ENCODE measurements around the gene ATG101.

ATG101 gene

DNA sequence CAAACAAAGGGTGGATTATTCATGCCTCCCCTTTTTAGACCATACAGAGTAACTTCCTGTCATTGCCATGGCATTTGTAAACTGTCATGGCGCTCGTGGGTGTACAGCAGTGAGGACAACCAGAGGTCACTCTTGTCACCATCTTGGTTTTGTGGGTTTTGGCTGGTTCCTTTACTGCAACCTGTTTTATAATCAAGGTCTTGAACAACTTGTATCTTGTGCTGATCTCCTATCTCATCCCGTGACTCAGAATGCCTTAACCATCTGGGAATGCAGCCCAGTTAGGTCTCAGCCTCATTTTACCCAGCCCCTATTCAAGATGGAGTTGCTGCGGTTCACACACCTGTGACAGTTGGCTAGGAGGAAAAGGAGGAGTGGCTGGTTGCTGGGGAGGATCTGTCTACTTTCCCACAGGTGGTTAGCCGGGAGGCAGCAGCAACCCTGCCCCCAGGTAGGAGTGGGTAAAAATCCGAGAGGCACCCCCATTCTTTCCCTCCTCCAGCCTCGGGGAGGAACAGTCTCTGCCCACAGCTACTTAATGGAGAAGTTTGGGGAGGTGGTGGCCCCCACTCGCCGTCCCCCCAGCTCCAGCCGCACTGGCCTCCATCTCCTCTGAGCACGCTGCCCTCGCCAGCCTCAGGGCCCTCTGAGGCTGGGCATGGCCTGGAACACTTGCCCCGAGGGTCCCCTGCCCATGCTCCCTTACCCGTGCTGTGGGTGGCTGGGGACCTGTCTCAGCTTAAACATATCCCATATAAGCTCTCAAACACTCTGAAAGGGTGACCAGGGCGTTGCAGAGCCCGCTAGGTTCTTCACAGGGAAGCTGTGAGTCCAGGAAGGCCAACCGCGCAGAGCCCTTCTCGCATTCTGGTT, 51.4 kb downstream of the ATG101 start:
- no peak overlapping the region for H3K4me2 ChIP-seq (ENCODE audit: low read length)
- H2AK5ac ChIP-seq (ENCODE audit: low read length) = no peak overlapping the region
- H2AFZ ChIP-seq (ENCODE audit: insufficient read depth, low read length, poor library complexity) = no peak overlapping the region
- H2BK5ac ChIP-seq (ENCODE audit: low read depth, low read length, poor library complexity) = no peak overlapping the region
- H3K4ac ChIP-seq (ENCODE audit: low read depth, low read length) = no peak overlapping the region
- H3K27ac ChIP-seq (ENCODE audit: low read depth, low read length) = no peak overlapping the region
- H3K36me3 ChIP-seq (ENCODE audit: control insufficient read depth in 1 of 2, insufficient read depth in 2 of 2, low read length in 2 of 2) = no peaks in the 10 kb centered on the region
- no peak overlapping the region for H2BK12ac ChIP-seq (ENCODE audit: low read length)
- peak in 1 of 2 donors; percentile 5 for DNase-seq
- H2BK120ac ChIP-seq (ENCODE audit: insufficient read depth, low read length, poor library complexity) = no peak overlapping the region
- H3K14ac ChIP-seq (ENCODE audit: low read length) = no peak overlapping the region
- H3K23ac ChIP-seq (ENCODE audit: low read length) = no peak overlapping the region
- no peaks in the 10 kb centered on the region for H3K27me3 ChIP-seq (ENCODE audit: insufficient read depth, low read length)
- H4K91ac ChIP-seq (ENCODE audit: low read depth, low read length) = no peak overlapping the region
- no CpG with 5 or more reads among the region's 19 CpGs for WGBS (ENCODE audit: extremely low coverage, insufficient coverage, insufficient read length)
- no peaks in the 10 kb centered on the region for H3K9me3 ChIP-seq (ENCODE audit: insufficient read depth, low read depth, low read length)
- H3K4me1 ChIP-seq (ENCODE audit: control insufficient read depth in 1 of 2, insufficient read depth in 2 of 2, low read length in 2 of 2) = peaks cover 12% of the 10 kb centered on the region in 2 experiments
- H3K79me2 ChIP-seq (ENCODE audit: control insufficient read depth, insufficient read depth, low read length, poor library complexity) = no peaks in the 10 kb centered on the region
- H4K8ac ChIP-seq (ENCODE audit: low read depth, low read length) = no peak overlapping the region
- H3K18ac ChIP-seq (ENCODE audit: low read length) = no peak overlapping the region
- no peak overlapping the region for H4K12ac ChIP-seq (ENCODE audit: low read depth, low read length)
- no peaks in the 10 kb centered on the region for H3K79me1 ChIP-seq (ENCODE audit: low read length)
- no peak overlapping the region for H3K9ac ChIP-seq (ENCODE audit: low read length)
- no peak overlapping the region for H3K4me3 ChIP-seq (ENCODE audit: low read depth, low read length)

DNA sequence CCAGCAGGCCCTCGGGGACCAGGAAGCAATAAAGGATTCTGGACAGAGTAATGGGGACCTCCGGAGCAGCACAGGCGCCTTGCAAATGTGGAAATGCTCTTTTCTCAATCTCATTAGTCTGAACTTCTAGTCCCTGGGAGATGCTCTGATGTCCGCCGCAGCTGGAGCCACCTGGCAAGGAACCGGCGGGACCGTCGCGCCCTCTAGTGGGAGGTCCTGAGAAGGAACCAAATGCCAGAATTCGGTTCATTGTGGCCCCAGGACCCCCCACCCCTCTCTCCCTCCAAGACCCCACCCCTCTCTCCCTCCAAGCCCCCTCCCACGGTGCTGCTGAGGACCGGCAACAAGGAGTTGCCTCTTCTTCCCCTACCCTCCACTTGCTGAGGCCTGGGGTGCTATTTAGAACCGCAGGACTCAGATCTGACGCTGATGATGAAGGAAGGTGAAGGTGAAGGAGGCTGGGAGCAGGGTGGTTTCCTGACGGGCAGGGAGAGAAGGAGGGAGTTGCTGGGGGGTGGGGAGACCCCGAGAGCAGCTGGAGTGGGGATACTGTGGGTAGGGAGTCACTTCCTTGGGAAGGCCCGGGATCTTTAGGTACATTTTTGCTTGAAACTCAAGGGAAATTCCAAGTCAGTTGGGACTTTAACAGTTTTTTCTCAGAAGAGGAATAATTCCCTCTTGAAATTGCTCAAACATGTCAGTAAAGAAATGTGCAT, 52.2 kb downstream of the ATG101 start:
- no peak overlapping the region for H3K14ac ChIP-seq (ENCODE audit: low read length)
- H3K18ac ChIP-seq (ENCODE audit: low read length) = no peak overlapping the region
- no CpG with 5 or more reads among the region's 18 CpGs for WGBS (ENCODE audit: extremely low coverage, insufficient coverage, insufficient read length)

DNA sequence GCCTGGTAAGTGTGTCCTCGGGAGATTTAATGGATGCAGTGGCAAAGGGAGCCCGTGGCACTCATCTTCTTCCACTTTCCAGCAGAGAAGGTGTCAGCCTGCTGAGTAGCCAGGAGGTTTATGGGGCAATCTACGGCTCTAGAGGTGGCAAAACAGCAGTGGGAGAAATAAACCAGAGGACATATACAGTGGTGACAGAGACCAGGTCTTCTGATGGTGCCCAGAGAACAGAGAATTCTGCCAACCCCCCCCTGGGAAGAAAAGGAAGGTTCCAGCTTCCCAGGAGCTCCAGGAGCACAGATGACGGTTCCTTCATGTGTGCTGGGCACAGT, 52.7 kb downstream of the ATG101 start:
- Histone ChIP-seq H3K14ac (ENCODE audit: low read length) (no peak overlapping the region), H3K79me2 (ENCODE audit: control insufficient read depth, insufficient read depth, low read length, poor library complexity) (no peaks in the 10 kb centered on the region), H3K4me1 (ENCODE audit: control insufficient read depth in 1 of 2, insufficient read depth in 2 of 2, low read length in 2 of 2) (peaks cover 10 to 14% of the 10 kb centered on the region in 2 experiments), H3K4me3 (ENCODE audit: low read depth, low read length) (no peak overlapping the region), H3K23ac (ENCODE audit: low read length) (no peak overlapping the region), H2AFZ (ENCODE audit: insufficient read depth, low read length, poor library complexity) (no peak overlapping the region), H3K79me1 (ENCODE audit: low read length) (no peaks in the 10 kb centered on the region), H3K4me2 (ENCODE audit: low read length) (no peak overlapping the region), H2AK5ac (ENCODE audit: low read length) (no peak overlapping the region), H4K8ac (ENCODE audit: low read depth, low read length) (no peak overlapping the region), H3K27ac (ENCODE audit: low read depth, low read length) (no peak overlapping the region), H3K18ac (ENCODE audit: low read length) (no peak overlapping the region), H3K9me3 (ENCODE audit: insufficient read depth, low read depth, low read length) (no peaks in the 10 kb centered on the region), H2BK5ac (ENCODE audit: low read depth, low read length, poor library complexity) (no peak overlapping the region), H2BK120ac (ENCODE audit: insufficient read depth, low read length, poor library complexity) (no peak overlapping the region), H3K4ac (ENCODE audit: low read depth, low read length) (no peak overlapping the region), H2BK12ac (ENCODE audit: low read length) (no peak overlapping the region), H3K27me3 (ENCODE audit: insufficient read depth, low read length) (no peaks in the 10 kb centered on the region), H4K12ac (ENCODE audit: low read depth, low read length) (no peak overlapping the region), H4K91ac (ENCODE audit: low read depth, low read length) (no peak overlapping the region), H3K9ac (ENCODE audit: low read length) (no peak overlapping the region), H3K36me3 (ENCODE audit: control insufficient read depth in 1 of 2, insufficient read depth in 2 of 2, low read length in 2 of 2) (no peaks in the 10 kb centered on the region)
- no CpG with 5 or more reads among the region's 4 CpGs for WGBS (ENCODE audit: extremely low coverage, insufficient coverage, insufficient read length)
- no peak for DNase-seq

More for the DNA sequence above, 52.2 kb downstream of the ATG101 start:
- peaks cover 10 to 12% of the 10 kb centered on the region in 2 experiments for H3K4me1 ChIP-seq (ENCODE audit: control insufficient read depth in 1 of 2, insufficient read depth in 2 of 2, low read length in 2 of 2)
- no peaks in the 10 kb centered on the region for H3K27me3 ChIP-seq (ENCODE audit: insufficient read depth, low read length)
- H4K12ac ChIP-seq (ENCODE audit: low read depth, low read length) = no peak overlapping the region
- no peak overlapping the region for H3K27ac ChIP-seq (ENCODE audit: low read depth, low read length)
- H2BK120ac ChIP-seq (ENCODE audit: insufficient read depth, low read length, poor library complexity) = no peak overlapping the region
- no peak overlapping the region for H2BK5ac ChIP-seq (ENCODE audit: low read depth, low read length, poor library complexity)
- peak; percentile 29 to 70 for DNase-seq
- no peak overlapping the region for H3K4ac ChIP-seq (ENCODE audit: low read depth, low read length)
- H3K79me2 ChIP-seq (ENCODE audit: control insufficient read depth, insufficient read depth, low read length, poor library complexity) = no peaks in the 10 kb centered on the region
- H2AFZ ChIP-seq (ENCODE audit: insufficient read depth, low read length, poor library complexity) = no peak overlapping the region
- no peak overlapping the region for H2AK5ac ChIP-seq (ENCODE audit: low read length)
- H3K9ac ChIP-seq (ENCODE audit: low read length) = no peak overlapping the region
- H4K91ac ChIP-seq (ENCODE audit: low read depth, low read length) = no peak overlapping the region
- no peak overlapping the region for H3K4me2 ChIP-seq (ENCODE audit: low read length)
- H3K79me1 ChIP-seq (ENCODE audit: low read length) = no peaks in the 10 kb centered on the region
- H3K4me3 ChIP-seq (ENCODE audit: low read depth, low read length) = no peak overlapping the region
- H3K9me3 ChIP-seq (ENCODE audit: insufficient read depth, low read depth, low read length) = no peaks in the 10 kb centered on the region
- H3K23ac ChIP-seq (ENCODE audit: low read length) = no peak overlapping the region
- H2BK12ac ChIP-seq (ENCODE audit: low read length) = no peak overlapping the region
- H3K36me3 ChIP-seq (ENCODE audit: control insufficient read depth in 1 of 2, insufficient read depth in 2 of 2, low read length in 2 of 2) = no peaks in the 10 kb centered on the region
- H4K8ac ChIP-seq (ENCODE audit: low read depth, low read length) = no peak overlapping the region

DNA sequence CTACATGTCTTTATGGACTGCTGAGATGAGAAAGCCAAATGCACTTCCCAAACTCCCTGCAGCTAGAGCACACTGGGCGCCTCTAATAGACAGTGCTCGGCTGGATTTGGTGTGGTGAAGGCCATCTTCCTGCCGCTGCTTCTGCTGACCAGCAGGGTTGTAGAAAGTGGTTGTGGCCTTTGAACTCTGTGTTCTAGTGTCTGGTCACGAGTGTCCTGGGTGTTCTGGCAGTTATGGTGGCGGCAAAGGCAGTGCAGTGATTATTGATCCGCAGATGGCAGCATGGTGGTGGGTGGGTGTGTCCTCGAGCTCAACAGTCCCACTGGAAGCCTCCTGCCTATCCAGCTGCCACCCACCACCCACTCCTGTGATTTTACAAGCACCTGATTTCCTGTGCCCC, 53.1 kb downstream of the ATG101 start:
- no peaks in the 10 kb centered on the region for H3K36me3 ChIP-seq (ENCODE audit: control insufficient read depth in 1 of 2, insufficient read depth in 2 of 2, low read length in 2 of 2)
- no peak overlapping the region for H2BK12ac ChIP-seq (ENCODE audit: low read length)
- H3K23ac ChIP-seq (ENCODE audit: low read length) = no peak overlapping the region
- no peak overlapping the region for H3K4ac ChIP-seq (ENCODE audit: low read depth, low read length)
- H4K91ac ChIP-seq (ENCODE audit: low read depth, low read length) = no peak overlapping the region
- H3K79me2 ChIP-seq (ENCODE audit: control insufficient read depth, insufficient read depth, low read length, poor library complexity) = no peaks in the 10 kb centered on the region
- no peak overlapping the region for H3K4me3 ChIP-seq (ENCODE audit: low read depth, low read length)
- no peak overlapping the region for H2BK120ac ChIP-seq (ENCODE audit: insufficient read depth, low read length, poor library complexity)
- DNase-seq = no peak
- peaks cover 10 to 14% of the 10 kb centered on the region in 2 experiments for H3K4me1 ChIP-seq (ENCODE audit: control insufficient read depth in 1 of 2, insufficient read depth in 2 of 2, low read length in 2 of 2)
- no peak overlapping the region for H3K27ac ChIP-seq (ENCODE audit: low read depth, low read length)
- H4K12ac ChIP-seq (ENCODE audit: low read depth, low read length) = no peak overlapping the region
- no peak overlapping the region for H2AK5ac ChIP-seq (ENCODE audit: low read length)
- H3K79me1 ChIP-seq (ENCODE audit: low read length) = no peaks in the 10 kb centered on the region
- no peak overlapping the region for H3K18ac ChIP-seq (ENCODE audit: low read length)
- no peaks in the 10 kb centered on the region for H3K27me3 ChIP-seq (ENCODE audit: insufficient read depth, low read length)
- H3K4me2 ChIP-seq (ENCODE audit: low read length) = no peak overlapping the region
- H2AFZ ChIP-seq (ENCODE audit: insufficient read depth, low read length, poor library complexity) = no peak overlapping the region
- no peak overlapping the region for H4K8ac ChIP-seq (ENCODE audit: low read depth, low read length)
- H3K9ac ChIP-seq (ENCODE audit: low read length) = no peak overlapping the region
- H3K14ac ChIP-seq (ENCODE audit: low read length) = no peak overlapping the region
- no peaks in the 10 kb centered on the region for H3K9me3 ChIP-seq (ENCODE audit: insufficient read depth, low read depth, low read length)
- no peak overlapping the region for H2BK5ac ChIP-seq (ENCODE audit: low read depth, low read length, poor library complexity)
- WGBS (ENCODE audit: extremely low coverage, insufficient coverage, insufficient read length) = no CpG with 5 or more reads among the region's 7 CpGs

All from trophoblast cell (in vitro differentiated cells and primary cell).